WTC11 (cell line): ENCODE data around the gene SERAC1. TPM values are rescaled to one million over a fixed set of nuclear protein-coding genes. Genes with fewer than 3 reads are reported as not detected.

ENCODE experiments used
- ATAC-seq: fragments of 200-7000 bp; cut with Tn5 transposase; 2 replicates; pipeline ENCODE4 v1.10.0; 2021; ENCODE audit warnings: mild to moderate bottlenecking, moderate library complexity
- CTCF ChIA-PET: fragments of 300-600 bp; sonication (Branson Sonifier 250); formaldehyde crosslinking; loops from one replicate; lab custom pipeline; 2021; ENCODE audit warnings: antibody characterized with exemption; lab: Charles Lee
- POLR2A ChIA-PET: fragments of 350-600 bp; sonication (Branson Sonifier 250); formaldehyde crosslinking; loops from one replicate; lab custom pipeline; 2021; ENCODE audit warnings: antibody characterized with exemption; lab: Charles Lee
- DNase-seq: peaks from one replicate; pipeline ENCODE4 v3.0.0; 2021; ENCODE audit warnings: low spot score
- H3K27ac Mint-ChIP-seq: 2 replicates; pipeline ENCODE4 v1.8.0; 2021; ENCODE audit warnings: mixed read lengths
- H3K27me3 Mint-ChIP-seq: 2 replicates; pipeline ENCODE4 v1.8.0; 2021; ENCODE audit warnings: low read depth, mild to moderate bottlenecking, moderate library complexity, mixed read lengths
- H3K36me3 Mint-ChIP-seq: 2 replicates; pipeline ENCODE4 v1.8.0; 2021; ENCODE audit warnings: mixed read lengths
- H3K4me1 Mint-ChIP-seq: 2 replicates; pipeline ENCODE4 v1.8.0; 2022; ENCODE audit warnings: mixed read lengths
- H3K4me3 Mint-ChIP-seq: 2 replicates; pipeline ENCODE4 v1.8.0; 2021; ENCODE audit warnings: mild to moderate bottlenecking, moderate library complexity, mixed read lengths
- H3K9me3 Mint-ChIP-seq: 2 replicates; pipeline ENCODE4 v1.8.0; 2021; ENCODE audit warnings: mixed read lengths
- CREB1 ChIP-seq: sonication (generic); formaldehyde crosslinking; IDR thresholded peaks from 2 replicates; pipeline ENCODE4 v1.8.0; 2023; ENCODE audit warnings: mild to moderate bottlenecking, missing genetic modification reagents
- ETV6 ChIP-seq: sonication (generic); formaldehyde crosslinking; IDR thresholded peaks from 2 replicates; pipeline ENCODE4 v1.8.1; 2022; ENCODE audit warnings: mild to moderate bottlenecking, missing genetic modification reagents
- GTF2I ChIP-seq: fragments of 250-450 bp; sonication (Bioruptor Pico); conservative IDR thresholded peaks from 2 replicates; pipeline ENCODE4 v1.4.0; 2021; ENCODE audit warnings: mild to moderate bottlenecking
- IRF2 ChIP-seq: sonication (generic); formaldehyde crosslinking; IDR thresholded peaks from 2 replicates; pipeline ENCODE4 v1.8.0; 2022; ENCODE audit warnings: low read depth, missing genetic modification reagents, borderline replicate concordance
- MXD4 ChIP-seq: fragments of 250-450 bp; sonication (Bioruptor Pico); IDR thresholded peaks from 2 replicates; pipeline ENCODE4 v1.8.0; 2021; ENCODE audit warnings: mild to moderate bottlenecking, moderate library complexity, borderline replicate concordance
- NR1H2 ChIP-seq: sonication (generic); formaldehyde crosslinking; IDR thresholded peaks from 2 replicates; pipeline ENCODE4 v1.9.0; 2021; ENCODE audit warnings: mild to moderate bottlenecking, moderate library complexity, missing genetic modification reagents
- OVOL2 ChIP-seq: fragments of 250-450 bp; sonication (Bioruptor Pico); IDR thresholded peaks from 2 replicates; pipeline ENCODE4 v1.9.0; 2021; ENCODE audit warnings: mild to moderate bottlenecking, borderline replicate concordance
- SMAD4 ChIP-seq: sonication (generic); formaldehyde crosslinking; IDR thresholded peaks from 2 replicates; pipeline ENCODE4 v1.8.0; 2022; ENCODE audit warnings: mild to moderate bottlenecking, missing genetic modification reagents
- TP53 ChIP-seq: sonication (generic); formaldehyde crosslinking; IDR thresholded peaks from 2 replicates; pipeline ENCODE4 v1.8.1; 2023; ENCODE audit warnings: mild to moderate bottlenecking, missing genetic modification reagents
- ZBTB21 ChIP-seq: sonication (generic); formaldehyde crosslinking; IDR thresholded peaks from 2 replicates; pipeline ENCODE4 v1.8.1; 2023; ENCODE audit warnings: mild to moderate bottlenecking, missing genetic modification reagents, borderline replicate concordance
- ZNF219 ChIP-seq: sonication (generic); formaldehyde crosslinking; IDR thresholded peaks from 2 replicates; pipeline ENCODE4 v1.8.0; 2023; ENCODE audit warnings: missing genetic modification reagents, mild to moderate bottlenecking, borderline replicate concordance
- total RNA-seq: library from RNA; stranded (reverse); gene quantifications from 3 replicates; pipeline ENCODE4 v1.2.3, GENCODE V29; 2021
- TF ChIP-seq, protein P1 (sequence below): fragments of 250-450 bp; sonication (Bioruptor Pico); conservative IDR thresholded peaks from 2 replicates; pipeline ENCODE4 v1.9.0; 2021; ENCODE audit warnings: mild to moderate bottlenecking
- TF ChIP-seq, protein P2 (sequence below): sonication (generic); formaldehyde crosslinking; IDR thresholded peaks from 2 replicates; pipeline ENCODE4 v1.8.0; 2022; ENCODE audit warnings: mild to moderate bottlenecking, missing genetic modification reagents
- TF ChIP-seq, protein P3 (sequence below): fragments of 200-600 bp; IDR thresholded peaks from 2 replicates; pipeline ENCODE4 v1.8.0; 2022; ENCODE audit warnings: antibody characterized with exemption
- TF ChIP-seq, protein P4 (sequence below): sonication (generic); formaldehyde crosslinking; IDR thresholded peaks from 2 replicates; pipeline ENCODE4 v1.8.0; 2022; ENCODE audit warnings: missing genetic modification reagents
- TF ChIP-seq, protein P5 (sequence below): fragments of 250-450 bp; sonication (Bioruptor Pico); IDR thresholded peaks from 2 replicates; pipeline ENCODE4 v1.9.0; 2021; ENCODE audit warnings: moderate library complexity, mild to moderate bottlenecking, inconsistent platforms, borderline replicate concordance
- TF ChIP-seq, protein P6 (sequence below): sonication (generic); formaldehyde crosslinking; IDR thresholded peaks from 2 replicates; pipeline ENCODE4 v1.8.0; 2022; ENCODE audit warnings: mild to moderate bottlenecking, missing genetic modification reagents

SERAC1 gene
- total RNA-seq, 1 experiment from 2014 or later: 14.1 TPM

DNA sequence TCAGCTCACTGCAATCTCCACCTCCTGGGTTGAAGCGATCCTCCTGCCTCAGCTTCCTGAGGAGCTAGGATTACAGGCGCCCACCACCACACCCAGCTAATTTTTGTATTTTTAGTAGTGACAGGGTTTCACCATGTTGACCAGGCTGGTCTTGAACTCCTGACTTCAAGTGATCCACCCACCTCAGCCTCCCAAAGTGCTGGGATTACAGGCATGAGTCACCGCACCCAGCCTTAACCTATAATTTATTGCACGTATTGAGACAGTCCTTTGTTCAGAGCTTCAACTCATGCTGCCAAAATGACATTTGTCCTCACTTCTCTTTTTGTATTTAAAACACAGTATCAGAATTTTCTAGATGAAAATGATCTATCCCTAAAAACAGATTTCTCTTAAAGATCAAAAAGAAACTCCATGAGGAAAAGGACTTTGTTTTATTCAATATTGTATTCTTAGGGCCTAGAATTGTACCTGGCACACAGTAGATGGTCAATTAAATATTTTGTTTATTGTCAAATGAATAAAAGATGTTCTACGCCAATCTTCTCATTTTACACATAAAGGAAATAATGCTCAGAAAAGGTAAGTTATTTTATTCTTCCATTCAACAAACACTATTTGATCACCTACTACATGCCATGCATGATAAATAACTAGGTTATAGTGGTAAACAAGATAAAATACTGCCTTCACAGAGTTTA is 10.8 kb downstream of the SERAC1 start (continued):
- TF ChIP-seq OVOL2: no peak
- TF ChIP-seq, all 79 proteins: peak for 0

DNA sequence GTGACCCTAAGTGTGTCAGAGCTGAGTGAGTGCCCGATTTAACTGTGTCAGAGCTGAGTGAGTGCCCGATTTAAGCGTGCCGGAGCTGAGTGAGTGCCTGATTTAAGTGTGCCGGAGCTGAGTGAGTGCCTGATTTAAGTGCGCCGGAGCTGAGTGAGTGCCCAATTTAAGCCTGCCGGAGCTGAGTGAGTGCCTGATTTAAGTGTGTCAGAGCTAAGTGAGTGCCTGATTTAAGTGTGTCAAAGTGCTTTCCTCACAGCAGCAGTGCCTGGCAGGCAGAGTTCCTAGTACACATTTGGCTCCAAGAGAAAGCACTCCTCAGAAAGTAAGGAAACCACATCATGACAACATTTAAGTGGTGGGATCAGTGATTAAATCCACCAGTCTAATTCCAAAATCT is 13.2 kb downstream of the SERAC1 start:
- ATAC-seq (no peak), DNase-seq (no peak)
- TF ChIP-seq MXD4 (no peak), SMAD4 (CRISPR knock-in tag) (no peak)
- TF ChIP-seq, protein P1, sequence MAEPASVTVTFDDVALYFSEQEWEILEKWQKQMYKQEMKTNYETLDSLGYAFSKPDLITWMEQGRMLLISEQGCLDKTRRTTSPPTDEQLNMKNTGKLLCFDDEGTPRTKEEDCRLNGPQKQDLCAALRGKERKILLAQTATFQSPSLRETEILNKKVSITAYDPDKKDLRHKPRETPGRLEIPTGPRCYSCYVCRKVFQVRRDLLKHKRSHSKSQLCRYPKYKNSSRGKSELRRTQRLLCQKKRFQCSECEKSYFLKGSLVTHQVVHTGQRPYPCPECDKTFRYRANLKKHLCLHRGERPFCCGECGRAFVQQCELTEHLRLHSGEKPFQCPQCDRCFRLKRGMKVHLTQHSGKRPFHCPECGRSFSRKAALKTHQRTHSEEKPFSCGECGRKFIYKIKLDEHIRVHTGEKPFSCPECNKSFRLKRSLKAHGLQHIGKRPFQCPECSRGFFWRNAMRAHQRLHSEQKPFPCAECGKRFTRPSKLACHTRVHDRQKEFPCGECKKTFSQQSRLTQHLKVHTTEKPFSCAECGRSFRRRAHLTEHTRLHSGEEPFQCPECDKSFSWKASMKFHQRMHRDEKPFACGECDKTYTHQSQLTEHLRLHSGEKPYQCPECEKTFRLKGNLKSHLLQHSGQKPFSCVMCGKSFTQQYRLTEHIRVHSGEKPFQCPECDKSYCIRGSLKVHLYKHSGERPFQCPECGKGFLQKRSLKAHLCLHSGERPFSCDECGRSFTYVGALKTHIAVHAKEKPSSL (CRISPR knock-in tag): no peak
- TF ChIP-seq, protein P2, sequence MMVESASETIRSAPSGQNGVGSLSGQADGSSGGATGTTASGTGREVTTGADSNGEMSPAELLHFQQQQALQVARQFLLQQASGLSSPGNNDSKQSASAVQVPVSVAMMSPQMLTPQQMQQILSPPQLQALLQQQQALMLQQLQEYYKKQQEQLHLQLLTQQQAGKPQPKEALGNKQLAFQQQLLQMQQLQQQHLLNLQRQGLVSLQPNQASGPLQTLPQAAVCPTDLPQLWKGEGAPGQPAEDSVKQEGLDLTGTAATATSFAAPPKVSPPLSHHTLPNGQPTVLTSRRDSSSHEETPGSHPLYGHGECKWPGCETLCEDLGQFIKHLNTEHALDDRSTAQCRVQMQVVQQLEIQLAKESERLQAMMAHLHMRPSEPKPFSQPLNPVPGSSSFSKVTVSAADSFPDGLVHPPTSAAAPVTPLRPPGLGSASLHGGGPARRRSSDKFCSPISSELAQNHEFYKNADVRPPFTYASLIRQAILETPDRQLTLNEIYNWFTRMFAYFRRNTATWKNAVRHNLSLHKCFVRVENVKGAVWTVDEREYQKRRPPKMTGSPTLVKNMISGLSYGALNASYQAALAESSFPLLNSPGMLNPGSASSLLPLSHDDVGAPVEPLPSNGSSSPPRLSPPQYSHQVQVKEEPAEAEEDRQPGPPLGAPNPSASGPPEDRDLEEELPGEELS (CRISPR knock-in tag): no peak
- ChIA-PET POLR2A (no interaction called here), CTCF (interaction anchor here (3.0 kb wide), 1 partner anchor 50 kb away, joined by 10 read pairs; no protein-coding TSS in a partner anchor)
- H3K36me3 Mint-ChIP-seq: peaks cover 6% of the 10 kb centered on the region; the same call in 1 of the 2 replicates
- H3K27ac Mint-ChIP-seq: no peak overlapping the region
- peaks cover 7% of the 10 kb centered on the region for H3K4me1 Mint-ChIP-seq
- no peaks in the 10 kb centered on the region for H3K9me3 Mint-ChIP-seq
- H3K27me3 Mint-ChIP-seq: no peaks in the 10 kb centered on the region
- no peak overlapping the region for H3K4me3 Mint-ChIP-seq

DNA sequence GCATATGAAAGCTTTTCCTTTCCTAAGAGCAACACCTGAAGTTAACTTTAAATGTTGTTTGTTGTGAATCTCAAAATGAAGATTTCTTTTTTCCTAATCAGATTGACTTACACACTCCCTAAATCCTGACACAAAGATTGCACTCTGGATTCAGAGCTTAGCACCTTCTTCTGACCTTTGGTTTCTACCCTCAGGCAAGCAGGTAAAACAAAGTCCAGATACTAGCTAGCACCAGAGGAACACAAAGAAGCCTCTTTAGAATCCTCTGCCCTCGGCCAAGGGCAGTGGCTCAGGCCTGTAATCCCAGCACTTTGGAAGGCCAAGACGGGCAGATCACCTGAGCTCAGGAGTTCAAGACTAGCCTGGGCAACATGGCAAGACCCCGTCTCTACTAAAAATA is 14.5 kb downstream of the SERAC1 start:
- DNase-seq: no peak
- Mint-ChIP-seq H3K27ac (peak overlapping the region; percentile 34; the same call in 1 of the 2 replicates), H3K9me3 (no peaks in the 10 kb centered on the region), H3K36me3 (peaks cover 11% of the 10 kb centered on the region), H3K27me3 (no peaks in the 10 kb centered on the region), H3K4me1 (peaks cover 7% of the 10 kb centered on the region), H3K4me3 (no peak overlapping the region)
- ATAC-seq: no peak
- no peak for TF ChIP-seq ZNF219 (CRISPR knock-in tag)
- no peak for TF ChIP-seq GTF2I (CRISPR knock-in tag)
- no peak for TF ChIP-seq IRF2 (CRISPR knock-in tag)
- no peak for TF ChIP-seq ZBTB21
- no peak for TF ChIP-seq CREB1
- no peak for TF ChIP-seq NR1H2 (CRISPR knock-in tag)
- TF ChIP-seq ETV6 (CRISPR knock-in tag): no peak
- ChIA-PET CTCF (interaction anchor here (0.8 to 3.0 kb wide), 4 partner anchors 8 to 61 kb away, joined by 3 to 10 read pairs (median 3); no protein-coding TSS in a partner anchor), POLR2A (no interaction called here)

DNA sequence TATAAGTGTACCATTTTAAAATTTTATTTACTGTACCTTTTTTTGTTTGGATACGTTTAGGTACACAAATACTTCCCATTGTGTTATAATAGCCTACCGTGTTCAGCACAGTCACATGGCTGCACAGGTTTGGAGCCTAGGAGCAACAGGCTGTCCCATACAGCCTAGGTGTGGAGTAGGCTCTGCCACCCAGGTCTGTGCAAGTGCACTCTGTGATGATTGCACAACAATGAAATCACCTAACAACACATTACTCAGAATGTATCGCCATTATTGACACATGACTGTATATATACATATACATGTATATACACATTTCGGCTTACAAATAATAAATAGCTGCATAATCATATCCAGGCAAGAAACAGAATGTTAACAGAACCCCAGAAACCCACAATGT is 15.4 kb downstream of the SERAC1 start:
- CTCF ChIA-PET: interaction anchor here (1.4 to 3.0 kb wide), 2 partner anchors 9 to 52 kb away, joined by 3 to 10 read pairs; no protein-coding TSS in a partner anchor
- ATAC-seq (no peak), DNase-seq (no peak)
- H3K27ac Mint-ChIP-seq: no peak overlapping the region
- H3K9me3 Mint-ChIP-seq: no peaks in the 10 kb centered on the region
- peaks cover 12% of the 10 kb centered on the region for H3K36me3 Mint-ChIP-seq
- no peaks in the 10 kb centered on the region for H3K27me3 Mint-ChIP-seq
- peaks cover 7% of the 10 kb centered on the region for H3K4me1 Mint-ChIP-seq
- no peak overlapping the region for H3K4me3 Mint-ChIP-seq
- POLR2A ChIA-PET: no interaction called here
- TF ChIP-seq TP53 (CRISPR knock-in tag): no peak
- TF ChIP-seq, protein P3, sequence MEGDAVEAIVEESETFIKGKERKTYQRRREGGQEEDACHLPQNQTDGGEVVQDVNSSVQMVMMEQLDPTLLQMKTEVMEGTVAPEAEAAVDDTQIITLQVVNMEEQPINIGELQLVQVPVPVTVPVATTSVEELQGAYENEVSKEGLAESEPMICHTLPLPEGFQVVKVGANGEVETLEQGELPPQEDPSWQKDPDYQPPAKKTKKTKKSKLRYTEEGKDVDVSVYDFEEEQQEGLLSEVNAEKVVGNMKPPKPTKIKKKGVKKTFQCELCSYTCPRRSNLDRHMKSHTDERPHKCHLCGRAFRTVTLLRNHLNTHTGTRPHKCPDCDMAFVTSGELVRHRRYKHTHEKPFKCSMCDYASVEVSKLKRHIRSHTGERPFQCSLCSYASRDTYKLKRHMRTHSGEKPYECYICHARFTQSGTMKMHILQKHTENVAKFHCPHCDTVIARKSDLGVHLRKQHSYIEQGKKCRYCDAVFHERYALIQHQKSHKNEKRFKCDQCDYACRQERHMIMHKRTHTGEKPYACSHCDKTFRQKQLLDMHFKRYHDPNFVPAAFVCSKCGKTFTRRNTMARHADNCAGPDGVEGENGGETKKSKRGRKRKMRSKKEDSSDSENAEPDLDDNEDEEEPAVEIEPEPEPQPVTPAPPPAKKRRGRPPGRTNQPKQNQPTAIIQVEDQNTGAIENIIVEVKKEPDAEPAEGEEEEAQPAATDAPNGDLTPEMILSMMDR: no peak
- TF ChIP-seq, protein P4, sequence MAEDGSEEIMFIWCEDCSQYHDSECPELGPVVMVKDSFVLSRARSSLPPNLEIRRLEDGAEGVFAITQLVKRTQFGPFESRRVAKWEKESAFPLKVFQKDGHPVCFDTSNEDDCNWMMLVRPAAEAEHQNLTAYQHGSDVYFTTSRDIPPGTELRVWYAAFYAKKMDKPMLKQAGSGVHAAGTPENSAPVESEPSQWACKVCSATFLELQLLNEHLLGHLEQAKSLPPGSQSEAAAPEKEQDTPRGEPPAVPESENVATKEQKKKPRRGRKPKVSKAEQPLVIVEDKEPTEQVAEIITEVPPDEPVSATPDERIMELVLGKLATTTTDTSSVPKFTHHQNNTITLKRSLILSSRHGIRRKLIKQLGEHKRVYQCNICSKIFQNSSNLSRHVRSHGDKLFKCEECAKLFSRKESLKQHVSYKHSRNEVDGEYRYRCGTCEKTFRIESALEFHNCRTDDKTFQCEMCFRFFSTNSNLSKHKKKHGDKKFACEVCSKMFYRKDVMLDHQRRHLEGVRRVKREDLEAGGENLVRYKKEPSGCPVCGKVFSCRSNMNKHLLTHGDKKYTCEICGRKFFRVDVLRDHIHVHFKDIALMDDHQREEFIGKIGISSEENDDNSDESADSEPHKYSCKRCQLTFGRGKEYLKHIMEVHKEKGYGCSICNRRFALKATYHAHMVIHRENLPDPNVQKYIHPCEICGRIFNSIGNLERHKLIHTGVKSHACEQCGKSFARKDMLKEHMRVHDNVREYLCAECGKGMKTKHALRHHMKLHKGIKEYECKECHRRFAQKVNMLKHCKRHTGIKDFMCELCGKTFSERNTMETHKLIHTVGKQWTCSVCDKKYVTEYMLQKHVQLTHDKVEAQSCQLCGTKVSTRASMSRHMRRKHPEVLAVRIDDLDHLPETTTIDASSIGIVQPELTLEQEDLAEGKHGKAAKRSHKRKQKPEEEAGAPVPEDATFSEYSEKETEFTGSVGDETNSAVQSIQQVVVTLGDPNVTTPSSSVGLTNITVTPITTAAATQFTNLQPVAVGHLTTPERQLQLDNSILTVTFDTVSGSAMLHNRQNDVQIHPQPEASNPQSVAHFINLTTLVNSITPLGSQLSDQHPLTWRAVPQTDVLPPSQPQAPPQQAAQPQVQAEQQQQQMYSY (CRISPR knock-in tag): no peak
- TF ChIP-seq, protein P5, sequence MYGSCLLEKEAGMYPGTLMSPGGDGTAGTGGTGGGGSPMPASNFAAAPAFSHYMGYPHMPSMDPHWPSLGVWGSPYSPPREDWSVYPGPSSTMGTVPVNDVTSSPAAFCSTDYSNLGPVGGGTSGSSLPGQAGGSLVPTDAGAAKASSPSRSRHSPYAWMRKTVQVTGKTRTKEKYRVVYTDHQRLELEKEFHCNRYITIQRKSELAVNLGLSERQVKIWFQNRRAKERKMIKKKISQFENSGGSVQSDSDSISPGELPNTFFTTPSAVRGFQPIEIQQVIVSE (CRISPR knock-in tag): no peak
- TF ChIP-seq, protein P6, sequence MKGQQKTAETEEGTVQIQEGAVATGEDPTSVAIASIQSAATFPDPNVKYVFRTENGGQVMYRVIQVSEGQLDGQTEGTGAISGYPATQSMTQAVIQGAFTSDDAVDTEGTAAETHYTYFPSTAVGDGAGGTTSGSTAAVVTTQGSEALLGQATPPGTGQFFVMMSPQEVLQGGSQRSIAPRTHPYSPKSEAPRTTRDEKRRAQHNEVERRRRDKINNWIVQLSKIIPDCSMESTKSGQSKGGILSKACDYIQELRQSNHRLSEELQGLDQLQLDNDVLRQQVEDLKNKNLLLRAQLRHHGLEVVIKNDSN (CRISPR knock-in tag): no peak
